HEK293T (cell line): Measurements from ENCODE around the gene GMPR2.

ENCODE experiments used
- CTCF ChIA-PET: fragments of 350-600 bp; formaldehyde crosslinking; extraction: SDS; loops from one replicate; lab custom pipeline; 2021; ENCODE audit warnings: antibody characterized with exemption, inconsistent platforms; lab: Yijun Ruan, JAX
- POLR2A ChIA-PET: fragments of 350-600 bp; formaldehyde crosslinking; extraction: SDS; loops from one replicate; lab custom pipeline; 2020; ENCODE audit warnings: antibody characterized with exemption, inconsistent platforms; lab: Yijun Ruan, JAX
- DNase-seq: peaks from one replicate; pipeline ENCODE4 v3.0.0; 2012; ENCODE audit warnings: mixed read lengths; ENCODE audit errors: extremely low spot score
- ARNT ChIP-seq: fragments of 450-650 bp; IDR thresholded peaks from 2 replicates; pipeline ENCODE4 v1.6.1; 2017; ENCODE audit warnings: mild to moderate bottlenecking
- BHLHE40 ChIP-seq: fragments of 450-650 bp; IDR thresholded peaks from 2 replicates; pipeline ENCODE4 v1.6.1; 2016; ENCODE audit warnings: mild to moderate bottlenecking, moderate library complexity, borderline replicate concordance
- CTBP1 ChIP-seq: fragments of 450-650 bp; IDR thresholded peaks from 2 replicates; pipeline ENCODE4 v1.6.1; 2016; ENCODE audit warnings: borderline replicate concordance
- ELF4 ChIP-seq: fragments of 450-650 bp; IDR thresholded peaks from 2 replicates; pipeline ENCODE4 v1.6.1; 2017; ENCODE audit warnings: antibody characterized with exemption
- FOXA1 ChIP-seq: fragments of 450-650 bp; IDR thresholded peaks from 2 replicates; pipeline ENCODE4 v1.6.1; 2016; ENCODE audit warnings: mild to moderate bottlenecking
- FOXK2 ChIP-seq: fragments of 450-650 bp; IDR thresholded peaks from 2 replicates; pipeline ENCODE4 v1.6.1; 2016; ENCODE audit warnings: mild to moderate bottlenecking
- FOXM1 ChIP-seq: fragments of 450-650 bp; IDR thresholded peaks from 2 replicates; pipeline ENCODE4 v1.6.1; 2017; ENCODE audit warnings: mild to moderate bottlenecking, borderline replicate concordance
- HDGF ChIP-seq: fragments of 450-650 bp; IDR thresholded peaks from 2 replicates; pipeline ENCODE4 v1.6.1; 2017; ENCODE audit warnings: antibody characterized with exemption, borderline replicate concordance
- L3MBTL2 ChIP-seq: fragments of 450-650 bp; conservative IDR thresholded peaks from 2 replicates; pipeline ENCODE4 v1.6.1; 2016; ENCODE audit warnings: mild to moderate bottlenecking
- LEF1 ChIP-seq: fragments of 450-650 bp; IDR thresholded peaks from 2 replicates; pipeline ENCODE4 v1.6.1; 2017; ENCODE audit warnings: mild to moderate bottlenecking, borderline replicate concordance
- NFRKB ChIP-seq: fragments of 450-650 bp; IDR thresholded peaks from 2 replicates; pipeline ENCODE4 v1.6.1; 2016; ENCODE audit warnings: mild to moderate bottlenecking, moderate library complexity
- SP1 ChIP-seq: fragments of 450-650 bp; IDR thresholded peaks from 2 replicates; pipeline ENCODE4 v1.6.1; 2017
- SUZ12 ChIP-seq: fragments of 450-650 bp; IDR thresholded peaks from 2 replicates; pipeline ENCODE4 v1.6.1; 2016; ENCODE audit warnings: mild to moderate bottlenecking
- TARDBP ChIP-seq: fragments of 450-650 bp; IDR thresholded peaks from 2 replicates; pipeline ENCODE4 v1.6.1; 2016
- ZNF384 ChIP-seq: fragments of 450-650 bp; IDR thresholded peaks from 2 replicates; pipeline ENCODE4 v1.6.1; 2016
- TF ChIP-seq, protein P1 (sequence below): fragments of 450-650 bp; IDR thresholded peaks from 2 replicates; pipeline ENCODE4 v1.6.1; 2016

GMPR2 gene

DNA sequence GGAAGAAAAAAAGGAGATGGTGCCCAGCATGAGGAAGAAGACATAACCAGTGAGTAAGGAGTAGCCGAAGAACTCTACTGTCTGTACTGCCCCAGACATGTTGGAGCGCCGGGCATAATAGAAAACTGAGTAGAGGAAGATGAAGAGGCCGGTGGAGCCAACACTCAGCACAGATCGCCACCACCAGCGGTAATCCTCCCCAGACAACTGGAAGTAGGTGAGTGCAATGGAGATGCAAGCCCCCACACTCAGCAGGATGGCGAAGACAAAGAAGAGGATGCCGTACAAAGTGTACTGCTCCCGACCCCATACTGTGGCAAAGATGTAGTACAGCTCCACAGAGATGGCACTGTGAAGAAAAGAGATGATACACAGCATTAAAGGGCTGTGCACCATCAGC, 43.3 kb upstream of the GMPR2 start:
- TF ChIP-seq SUZ12 = no peak
- TF ChIP-seq ELF4 = no peak
- TF ChIP-seq FOXM1 = no peak
- TF ChIP-seq TARDBP = no peak
- TF ChIP-seq L3MBTL2 = no peak
- TF ChIP-seq ARNT = no peak
- no peak for TF ChIP-seq FOXA1
- no peak for TF ChIP-seq SP1
- TF ChIP-seq HDGF = no peak
- no peak for TF ChIP-seq LEF1
- TF ChIP-seq FOXK2 = no peak
- no peak for TF ChIP-seq BHLHE40
- no peak for TF ChIP-seq CTBP1
- no peak for TF ChIP-seq ZNF384
- no peak for TF ChIP-seq NFRKB
- TF ChIP-seq, protein P1, sequence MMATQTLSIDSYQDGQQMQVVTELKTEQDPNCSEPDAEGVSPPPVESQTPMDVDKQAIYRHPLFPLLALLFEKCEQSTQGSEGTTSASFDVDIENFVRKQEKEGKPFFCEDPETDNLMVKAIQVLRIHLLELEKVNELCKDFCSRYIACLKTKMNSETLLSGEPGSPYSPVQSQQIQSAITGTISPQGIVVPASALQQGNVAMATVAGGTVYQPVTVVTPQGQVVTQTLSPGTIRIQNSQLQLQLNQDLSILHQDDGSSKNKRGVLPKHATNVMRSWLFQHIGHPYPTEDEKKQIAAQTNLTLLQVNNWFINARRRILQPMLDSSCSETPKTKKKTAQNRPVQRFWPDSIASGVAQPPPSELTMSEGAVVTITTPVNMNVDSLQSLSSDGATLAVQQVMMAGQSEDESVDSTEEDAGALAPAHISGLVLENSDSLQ = no peak
- DNase-seq = no peak
- ChIA-PET POLR2A (interaction anchor here (1.0 to 3.2 kb wide), 11 partner anchors 9 to 868 kb away, joined by 3 to 20 read pairs (median 5); partner anchors contain the start of genes CHMP4A, DCAF11, MDP1 and NRL), CTCF (interaction anchor here (0.8 to 1.2 kb wide), 2 partner anchors 23 to 119 kb away, joined by 3 to 5 read pairs; partner anchors contain the start of gene CIDEB)

DNA sequence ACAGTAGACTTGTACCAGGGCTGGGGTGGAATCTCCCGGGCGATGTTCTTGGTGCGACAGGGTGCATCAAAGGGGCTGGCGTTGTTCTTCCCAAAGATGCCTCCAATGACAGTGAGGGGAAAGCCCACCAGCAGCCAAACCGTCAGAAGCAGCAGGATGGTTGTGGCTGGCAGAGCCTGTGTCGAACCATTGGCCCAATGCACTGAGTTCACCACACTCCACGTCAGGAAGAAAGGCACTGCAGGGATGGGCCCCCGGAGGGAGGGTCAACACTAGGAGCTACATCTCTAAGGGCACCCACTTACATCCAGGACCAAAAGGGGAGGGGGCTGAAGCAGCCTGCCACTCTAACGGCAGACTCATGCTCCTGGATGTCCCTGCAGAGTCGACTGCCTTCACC, 42.3 kb upstream of the GMPR2 start:
- TF ChIP-seq SUZ12 = no peak
- TF ChIP-seq ELF4 = no peak
- no peak for TF ChIP-seq CTBP1
- CTCF ChIA-PET = no interaction called here
- DNase-seq = no peak
- POLR2A ChIA-PET = interaction anchor here (1.0 to 3.2 kb wide), 4 partner anchors 10 to 76 kb away, joined by 4 to 15 read pairs (median 6); partner anchors contain the start of genes PSME1, PSME2 and RNF31

DNA sequence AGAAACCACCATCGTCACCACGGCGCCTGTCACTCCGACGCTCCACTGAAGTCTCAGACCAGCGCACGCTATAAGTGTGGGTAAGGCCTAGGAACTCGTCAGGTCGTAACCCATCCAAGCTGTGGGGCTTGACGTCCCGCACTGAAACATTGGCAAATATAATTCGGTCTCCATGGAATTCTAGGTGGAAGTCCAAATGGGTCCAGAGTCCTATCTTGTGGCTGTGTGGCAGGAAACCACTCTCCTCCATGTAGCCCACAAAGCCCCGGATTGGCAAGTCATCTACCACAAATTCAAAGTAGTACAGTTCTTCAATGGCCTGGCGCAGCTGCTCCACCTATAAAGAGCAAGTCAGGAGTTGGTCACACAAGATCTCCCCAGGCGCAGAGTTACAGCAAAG, 39.8 kb upstream of the GMPR2 start:
- no peak for DNase-seq
- POLR2A ChIA-PET = no interaction called here
- CTCF ChIA-PET = no interaction called here
- TF ChIP-seq, protein P1 = no peak
- TF ChIP-seq NFRKB = no peak
- TF ChIP-seq FOXK2 = no peak
- no peak for TF ChIP-seq LEF1
- TF ChIP-seq CTBP1 = no peak
- TF ChIP-seq SUZ12 = no peak
- no peak for TF ChIP-seq ELF4
- TF ChIP-seq ARNT = no peak
- TF ChIP-seq ZNF384 = no peak
- TF ChIP-seq SP1 = no peak
- TF ChIP-seq TARDBP = no peak
- no peak for TF ChIP-seq BHLHE40
- no peak for TF ChIP-seq HDGF
- no peak for TF ChIP-seq FOXA1
- TF ChIP-seq L3MBTL2 = no peak

DNA sequence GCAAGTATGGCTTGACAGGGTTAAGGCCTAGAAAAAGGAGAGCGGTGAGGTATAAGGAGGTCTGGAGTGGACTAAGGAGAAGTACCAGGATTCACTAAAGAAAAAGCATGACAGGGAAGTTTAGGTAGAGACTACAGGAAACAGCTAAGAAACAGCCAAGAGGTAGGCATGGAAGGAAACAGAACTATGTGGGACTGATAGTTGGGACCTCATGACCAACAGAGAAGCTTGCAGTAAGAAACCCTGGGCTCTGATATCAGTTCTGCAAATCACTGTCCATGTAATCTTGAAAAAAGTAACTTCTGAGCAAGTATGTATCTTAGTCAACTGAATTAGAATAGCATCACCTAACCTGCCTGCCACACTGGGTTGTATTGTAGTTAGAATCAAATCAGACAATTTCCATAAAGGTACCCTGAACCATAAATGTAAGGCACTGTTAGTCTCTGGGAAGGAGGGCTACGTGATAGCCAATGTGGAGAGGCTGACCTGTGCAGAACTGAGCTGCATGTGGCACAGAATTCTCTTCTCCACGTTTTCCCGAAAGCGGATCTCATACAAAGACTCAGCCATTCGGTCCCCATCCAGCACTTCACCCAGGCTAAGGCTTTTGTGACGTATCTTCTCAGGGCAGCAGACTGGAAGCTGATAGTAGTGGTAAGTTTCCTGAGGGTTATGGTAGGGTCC, 38.4 kb upstream of the GMPR2 start:
- CTCF ChIA-PET = interaction anchor here (1.6 kb wide), 1 partner anchor 237 kb away, joined by 3 read pairs; no protein-coding TSS in a partner anchor

DNA sequence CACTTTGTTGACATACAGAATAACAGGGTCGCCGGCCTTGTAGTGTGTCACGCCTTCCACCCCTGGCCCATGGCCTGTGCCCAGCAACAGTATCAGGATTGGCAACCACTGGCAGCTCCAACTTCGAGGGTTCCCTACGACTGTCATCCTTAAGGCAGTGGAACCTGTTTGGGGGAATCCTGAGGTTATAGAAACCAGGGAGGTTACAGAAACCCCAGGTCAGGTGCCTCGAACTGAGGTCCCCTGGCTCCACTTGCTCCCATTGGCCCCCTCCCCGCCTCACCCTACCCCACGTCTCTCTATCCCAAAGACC, 37.9 kb upstream of the GMPR2 start:
- CTCF ChIA-PET = interaction anchor here (1.6 kb wide), 1 partner anchor 237 kb away, joined by 3 read pairs; no protein-coding TSS in a partner anchor
- no peak for DNase-seq
- POLR2A ChIA-PET = interaction anchor here (0.9 to 2.6 kb wide), 10 partner anchors 7 to 101 kb away, joined by 3 to 33 read pairs (median 10); partner anchors contain the start of genes CHMP4A, DCAF11, EMC9 and NRL
- TF ChIP-seq FOXM1 (no peak), L3MBTL2 (no peak), CTBP1 (no peak), NFRKB (no peak)

More for the DNA sequence above, 38.4 kb upstream of the GMPR2 start:
- DNase-seq = no peak
- no peak for TF ChIP-seq FOXM1
- TF ChIP-seq, protein P1 = no peak
- no peak for TF ChIP-seq L3MBTL2
- POLR2A ChIA-PET = interaction anchor here (0.7 to 2.6 kb wide), 7 partner anchors 9 to 80 kb away, joined by 3 to 16 read pairs (median 14); partner anchors contain the start of genes CHMP4A, DCAF11, EMC9 and NRL

DNA sequence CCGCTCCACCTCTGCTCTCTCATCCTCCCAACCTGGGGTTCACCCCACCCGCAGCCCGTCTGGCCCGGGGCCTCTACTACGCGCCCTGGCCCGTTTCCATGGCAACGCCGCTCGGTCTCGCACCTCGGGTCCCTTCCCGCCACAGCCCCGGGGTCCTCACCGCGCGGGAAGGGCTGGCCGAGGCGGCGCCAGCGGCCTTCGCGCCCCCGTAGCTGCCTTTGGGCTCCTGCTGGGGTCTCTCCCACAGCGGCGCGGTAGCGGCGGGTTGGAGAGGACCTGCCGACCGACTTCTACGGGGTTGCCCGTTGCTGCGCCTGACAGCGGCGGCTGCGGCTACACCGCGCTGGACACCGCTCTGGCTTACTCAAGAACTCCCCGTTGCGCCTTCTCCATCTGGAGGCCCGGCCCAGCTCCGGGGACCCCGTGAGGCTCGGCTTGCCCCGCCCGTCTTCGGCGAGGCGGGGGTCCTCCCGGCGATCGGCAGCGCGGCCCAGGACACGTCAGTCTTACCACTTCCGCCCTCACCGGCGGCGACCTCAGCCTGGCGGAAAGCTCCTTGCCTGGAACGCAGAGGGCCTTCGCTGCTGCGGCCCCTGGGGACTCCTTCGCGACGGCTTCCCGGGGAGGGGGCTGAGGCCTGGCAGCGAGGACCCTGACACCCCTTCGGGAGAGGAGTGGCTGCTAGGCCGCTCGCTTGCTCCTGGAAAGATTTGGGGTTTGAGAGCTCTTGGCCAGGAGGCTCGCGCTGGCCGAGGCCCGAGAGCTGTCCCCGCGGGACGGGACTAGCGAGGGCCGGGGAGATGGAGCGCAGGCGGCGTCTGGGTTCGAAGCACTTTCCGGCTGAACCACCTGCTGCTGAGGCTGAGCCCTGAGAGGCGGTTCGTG, 37.3 kb upstream of the GMPR2 start, which contains the start of gene TM9SF1:
TM9SF1 (minus strand) TSS at position 256 of the 885 bp plus-strand sequence. CDS start 422 bp downstream, outside the sequence.
- peak; percentile 90 for DNase-seq
- CTCF ChIA-PET = interaction anchor here (0.9 to 1.6 kb wide), 3 partner anchors 35 to 236 kb away, joined by 3 to 4 read pairs (median 3); partner anchors contain the start of gene IRF9
- TF ChIP-seq L3MBTL2 (peak; percentile 100), ELF4 (peak; percentile 95), SP1 (no peak), FOXM1 (no peak; the same call in 1 of the 2 replicates)
- TF ChIP-seq, protein P1 = peak; percentile 72
- POLR2A ChIA-PET = interaction anchor here (0.7 to 2.6 kb wide), 26 partner anchors 8 to 246 kb away, joined by 3 to 33 read pairs (median 6); partner anchors contain the start of genes CARMIL3, CHMP4A, DCAF11 and EMC9
